ENCODE data around the gene KRT2.

The KRT2 gene

DNA sequence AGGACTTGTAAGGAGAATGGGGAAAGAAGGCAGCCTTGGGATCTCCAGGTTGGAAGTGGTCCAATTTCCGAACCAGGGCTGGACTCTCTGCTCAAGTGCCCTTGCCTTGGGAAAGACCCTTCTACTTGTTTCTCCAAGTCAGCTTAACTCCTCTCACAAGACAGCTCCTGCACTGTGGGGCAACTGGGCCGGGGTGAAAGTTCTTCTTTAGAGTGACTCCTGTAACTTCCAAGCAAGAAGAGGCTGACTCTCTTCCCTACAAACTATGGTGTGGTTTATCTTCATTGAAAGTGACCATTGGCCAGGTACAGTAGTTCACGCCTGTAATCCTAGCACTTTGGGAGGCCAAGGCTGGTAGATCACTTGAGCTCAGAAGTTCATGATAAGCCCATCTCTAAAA, 14.5 kb upstream of the KRT2 start:
- H3K4me3 ChIP-seq (ENCODE audit: low read depth, low read length) = no peak overlapping the region
- no peaks in the 10 kb centered on the region for H3K4me1 ChIP-seq (ENCODE audit: control insufficient read depth, insufficient read depth, low read length, unreplicated experiment)
- no peaks in the 10 kb centered on the region for H3K79me2 ChIP-seq (ENCODE audit: control insufficient read depth, insufficient read depth, low read length, unreplicated experiment)
- no peak overlapping the region for H2AFZ ChIP-seq (ENCODE audit: low read length, unreplicated experiment)
- no peak overlapping the region for H3K27ac ChIP-seq (ENCODE audit: low read depth, low read length)
- no peaks in the 10 kb centered on the region for H3K36me3 ChIP-seq (ENCODE audit: insufficient read depth, low read length)
- H3K27me3 ChIP-seq (ENCODE audit: insufficient read depth, low read length) = peaks cover 91% of the 10 kb centered on the region

DNA sequence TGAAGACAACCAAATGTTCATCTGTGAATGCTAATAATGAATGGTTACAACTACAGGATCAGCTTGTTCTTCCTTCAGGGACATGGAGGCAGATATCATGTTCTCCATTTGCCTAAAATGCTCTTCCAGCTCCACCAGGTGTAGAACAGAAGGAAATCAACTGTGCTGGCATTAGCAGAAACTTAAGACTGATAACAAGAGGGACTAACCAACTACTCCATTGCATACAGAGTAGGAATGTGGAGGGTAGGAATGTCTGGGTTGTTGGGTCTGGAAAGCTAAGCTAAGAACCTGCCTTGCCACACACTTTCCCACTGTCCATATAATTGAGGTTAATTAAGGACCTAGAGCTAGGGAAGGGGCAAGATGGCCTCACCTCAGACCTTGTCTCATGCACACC, 11.4 kb upstream of the KRT2 start:
- Histone ChIP-seq H3K4me1 (ENCODE audit: control insufficient read depth, insufficient read depth, low read length, unreplicated experiment) (no peaks in the 10 kb centered on the region), H3K79me2 (ENCODE audit: control insufficient read depth, insufficient read depth, low read length, unreplicated experiment) (no peaks in the 10 kb centered on the region), H3K27me3 (ENCODE audit: insufficient read depth, low read length) (peaks cover 95% of the 10 kb centered on the region), H3K4me3 (ENCODE audit: low read depth, low read length) (no peak overlapping the region), H3K27ac (ENCODE audit: low read depth, low read length) (no peak overlapping the region), H2AFZ (ENCODE audit: low read length, unreplicated experiment) (no peak overlapping the region), H3K36me3 (ENCODE audit: insufficient read depth, low read length) (no peaks in the 10 kb centered on the region)

DNA sequence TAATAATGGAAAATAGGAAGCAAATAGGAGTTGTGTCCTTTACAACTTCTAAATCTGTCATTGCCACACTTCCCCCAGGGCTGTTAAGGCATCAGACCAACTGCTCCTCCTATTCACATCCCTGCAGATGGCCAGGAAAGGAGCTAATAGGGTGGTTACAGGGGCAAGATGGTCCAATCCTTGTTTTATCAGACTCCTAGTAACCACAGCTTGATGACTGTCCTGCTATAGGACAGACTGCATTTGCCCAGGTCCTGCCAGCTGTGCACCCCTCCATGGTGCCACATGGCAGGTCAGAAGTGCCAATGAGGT, 10.9 kb upstream of the KRT2 start:
- Histone ChIP-seq H2AFZ (ENCODE audit: low read length, unreplicated experiment) (no peak overlapping the region), H3K36me3 (ENCODE audit: insufficient read depth, low read length) (no peaks in the 10 kb centered on the region), H3K4me3 (ENCODE audit: low read depth, low read length) (no peak overlapping the region), H3K4me1 (ENCODE audit: control insufficient read depth, insufficient read depth, low read length, unreplicated experiment) (no peaks in the 10 kb centered on the region), H3K79me2 (ENCODE audit: control insufficient read depth, insufficient read depth, low read length, unreplicated experiment) (no peaks in the 10 kb centered on the region), H3K27ac (ENCODE audit: low read depth, low read length) (no peak overlapping the region), H3K27me3 (ENCODE audit: insufficient read depth, low read length) (peaks cover 94% of the 10 kb centered on the region)

DNA sequence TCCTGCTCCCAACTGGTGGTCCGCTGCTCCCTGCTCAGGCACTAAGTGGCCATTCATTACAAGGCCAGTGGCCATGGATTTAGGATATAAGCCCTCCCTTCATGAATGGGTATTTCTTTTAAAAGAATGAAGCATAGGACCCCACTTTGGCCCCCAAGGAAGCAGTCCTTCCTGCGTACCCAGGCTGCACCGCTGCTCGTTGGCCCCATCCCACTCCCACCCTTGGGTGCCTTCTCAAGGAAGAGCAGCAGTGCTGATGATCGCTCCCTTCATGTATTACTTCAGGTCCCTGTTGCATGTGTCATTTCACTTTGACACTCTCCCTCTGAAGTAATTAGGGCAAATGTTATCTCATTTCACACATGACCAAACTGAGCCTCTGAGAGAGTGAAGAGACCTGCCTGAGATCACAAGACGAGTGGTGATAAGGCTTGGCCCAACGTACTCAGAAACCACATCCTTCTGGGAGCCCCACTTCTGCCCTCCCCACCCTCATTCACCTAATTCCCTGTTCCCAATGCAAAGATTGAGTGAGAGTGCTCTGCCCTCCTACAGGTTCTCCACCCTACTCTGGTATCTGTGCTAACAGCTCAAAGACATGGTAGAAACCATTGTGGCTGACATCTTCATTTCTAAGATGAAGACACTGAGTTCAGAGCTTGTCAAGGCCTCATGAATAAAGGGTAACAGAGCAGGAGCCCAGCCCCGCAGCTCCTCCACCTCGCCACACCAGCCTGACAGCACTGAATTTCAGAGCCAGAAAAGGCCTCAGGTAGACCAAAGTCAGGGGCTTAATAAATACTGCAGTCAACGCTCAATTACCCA, 10.3 kb upstream of the KRT2 start:
- Histone ChIP-seq H3K36me3 (ENCODE audit: insufficient read depth, low read length) (no peaks in the 10 kb centered on the region), H3K79me2 (ENCODE audit: control insufficient read depth, insufficient read depth, low read length, unreplicated experiment) (no peaks in the 10 kb centered on the region), H2AFZ (ENCODE audit: low read length, unreplicated experiment) (no peak overlapping the region), H3K27me3 (ENCODE audit: insufficient read depth, low read length) (peaks cover 94% of the 10 kb centered on the region), H3K27ac (ENCODE audit: low read depth, low read length) (no peak overlapping the region), H3K4me1 (ENCODE audit: control insufficient read depth, insufficient read depth, low read length, unreplicated experiment) (no peaks in the 10 kb centered on the region), H3K4me3 (ENCODE audit: low read depth, low read length) (no peak overlapping the region)

DNA sequence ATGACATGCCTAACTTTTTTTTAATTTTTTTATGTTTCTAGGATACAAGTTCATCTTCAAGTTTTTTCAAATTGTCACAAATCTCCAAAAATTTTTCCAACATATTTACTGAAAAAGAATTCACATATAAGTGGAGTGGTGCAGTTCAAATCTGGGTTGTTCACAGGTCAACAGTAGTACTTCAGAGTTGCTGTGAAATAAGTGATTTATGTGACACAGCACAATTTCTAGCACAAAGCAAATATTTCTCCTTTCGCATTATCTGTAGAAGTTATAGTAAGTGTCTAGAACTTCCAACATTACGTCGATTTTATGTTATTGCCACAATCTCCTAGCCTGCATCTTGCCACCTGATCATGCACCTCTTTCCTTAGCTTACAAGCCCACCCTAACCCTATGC, 9.7 kb upstream of the KRT2 start:
- H2AFZ ChIP-seq (ENCODE audit: low read length, unreplicated experiment) = no peak overlapping the region
- no peak overlapping the region for H3K27ac ChIP-seq (ENCODE audit: low read depth, low read length)
- no peaks in the 10 kb centered on the region for H3K79me2 ChIP-seq (ENCODE audit: control insufficient read depth, insufficient read depth, low read length, unreplicated experiment)
- H3K4me3 ChIP-seq (ENCODE audit: low read depth, low read length) = no peak overlapping the region
- peaks cover 97% of the 10 kb centered on the region for H3K27me3 ChIP-seq (ENCODE audit: insufficient read depth, low read length)
- H3K36me3 ChIP-seq (ENCODE audit: insufficient read depth, low read length) = no peaks in the 10 kb centered on the region
- no peaks in the 10 kb centered on the region for H3K4me1 ChIP-seq (ENCODE audit: control insufficient read depth, insufficient read depth, low read length, unreplicated experiment)

DNA sequence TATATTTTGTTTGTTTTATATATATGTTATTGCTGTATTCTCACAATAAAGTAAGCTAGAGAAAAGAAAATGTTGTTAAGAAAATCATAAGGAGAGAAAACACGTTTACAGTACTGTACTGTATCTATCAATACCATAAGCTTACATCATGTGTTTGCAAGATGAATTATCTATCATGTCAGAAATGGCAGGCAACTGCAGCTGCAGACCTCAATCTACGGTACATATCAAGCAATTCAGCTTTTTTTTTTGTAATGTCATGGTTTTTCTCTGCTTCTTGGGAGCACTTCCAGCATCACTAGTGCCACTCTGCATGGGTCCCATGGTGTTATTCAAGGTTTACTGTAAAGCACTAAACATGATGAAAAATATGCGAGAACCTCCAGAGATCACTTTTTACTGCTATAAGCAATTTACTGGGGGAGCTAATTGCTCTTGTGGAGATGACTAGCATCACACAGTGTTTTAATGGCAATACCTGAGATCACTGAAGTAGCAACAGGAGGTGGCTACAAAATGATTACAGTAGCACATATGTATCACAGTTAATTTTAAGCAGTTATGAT, 9.0 kb upstream of the KRT2 start:
- Histone ChIP-seq H3K27me3 (ENCODE audit: insufficient read depth, low read length) (peaks cover 97% of the 10 kb centered on the region), H3K4me1 (ENCODE audit: control insufficient read depth, insufficient read depth, low read length, unreplicated experiment) (no peaks in the 10 kb centered on the region), H3K36me3 (ENCODE audit: insufficient read depth, low read length) (no peaks in the 10 kb centered on the region)

DNA sequence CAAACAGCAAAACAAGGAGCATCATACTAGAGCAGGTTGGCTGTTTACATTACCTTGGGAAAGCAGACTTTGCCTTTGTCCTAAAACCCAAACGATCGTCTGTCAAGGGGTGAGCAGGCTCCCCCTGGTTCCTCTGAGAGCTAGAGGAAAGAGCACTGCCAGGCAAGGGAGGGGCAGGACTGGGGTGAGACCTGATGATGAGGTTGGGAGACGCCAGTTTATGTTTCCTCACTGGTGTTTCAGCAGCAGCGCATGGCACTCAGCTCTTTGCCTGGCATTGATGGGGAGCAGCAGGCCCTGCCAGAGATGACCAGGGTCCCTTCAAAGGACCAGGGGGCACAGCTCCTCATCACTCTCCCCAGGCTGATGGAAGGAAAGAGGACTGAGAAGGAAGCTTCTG, 7.9 kb upstream of the KRT2 start:
- H2AFZ ChIP-seq (ENCODE audit: low read length, unreplicated experiment) = no peak overlapping the region
- H3K27me3 ChIP-seq (ENCODE audit: insufficient read depth, low read length) = peaks cover 97% of the 10 kb centered on the region
- H3K27ac ChIP-seq (ENCODE audit: low read depth, low read length) = no peak overlapping the region
- H3K79me2 ChIP-seq (ENCODE audit: control insufficient read depth, insufficient read depth, low read length, unreplicated experiment) = no peaks in the 10 kb centered on the region
- no peaks in the 10 kb centered on the region for H3K36me3 ChIP-seq (ENCODE audit: insufficient read depth, low read length)
- H3K4me3 ChIP-seq (ENCODE audit: low read depth, low read length) = no peak overlapping the region
- no peaks in the 10 kb centered on the region for H3K4me1 ChIP-seq (ENCODE audit: control insufficient read depth, insufficient read depth, low read length, unreplicated experiment)

More for the DNA sequence above, 9.0 kb upstream of the KRT2 start:
- Histone ChIP-seq H3K27ac (ENCODE audit: low read depth, low read length) (no peak overlapping the region), H3K79me2 (ENCODE audit: control insufficient read depth, insufficient read depth, low read length, unreplicated experiment) (no peaks in the 10 kb centered on the region), H2AFZ (ENCODE audit: low read length, unreplicated experiment) (no peak overlapping the region), H3K4me3 (ENCODE audit: low read depth, low read length) (no peak overlapping the region)

DNA sequence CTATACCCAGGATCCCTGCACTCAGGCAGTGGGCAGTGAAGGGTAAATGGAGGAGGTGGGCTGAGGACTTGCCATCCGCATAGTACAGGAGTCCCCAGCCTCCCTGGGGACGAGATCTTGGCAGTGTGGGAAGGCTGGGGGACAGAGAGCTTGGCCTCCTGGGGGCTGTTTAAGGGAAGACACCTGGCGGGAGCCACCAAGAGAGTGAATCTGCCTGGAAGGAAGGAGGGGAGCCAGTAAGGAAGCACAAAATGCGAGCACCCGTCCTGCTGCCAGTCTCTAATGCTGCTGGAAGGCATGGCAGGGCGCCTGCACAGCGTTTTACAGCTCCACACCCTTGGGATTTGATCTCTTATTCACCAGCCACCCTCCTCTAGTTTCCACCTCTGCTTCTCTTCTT, 7.4 kb upstream of the KRT2 start:
- Histone ChIP-seq H3K79me2 (ENCODE audit: control insufficient read depth, insufficient read depth, low read length, unreplicated experiment) (no peaks in the 10 kb centered on the region), H2AFZ (ENCODE audit: low read length, unreplicated experiment) (no peak overlapping the region), H3K27me3 (ENCODE audit: insufficient read depth, low read length) (peaks cover 97% of the 10 kb centered on the region), H3K36me3 (ENCODE audit: insufficient read depth, low read length) (no peaks in the 10 kb centered on the region), H3K4me3 (ENCODE audit: low read depth, low read length) (no peak overlapping the region), H3K4me1 (ENCODE audit: control insufficient read depth, insufficient read depth, low read length, unreplicated experiment) (no peaks in the 10 kb centered on the region), H3K27ac (ENCODE audit: low read depth, low read length) (no peak overlapping the region)

DNA sequence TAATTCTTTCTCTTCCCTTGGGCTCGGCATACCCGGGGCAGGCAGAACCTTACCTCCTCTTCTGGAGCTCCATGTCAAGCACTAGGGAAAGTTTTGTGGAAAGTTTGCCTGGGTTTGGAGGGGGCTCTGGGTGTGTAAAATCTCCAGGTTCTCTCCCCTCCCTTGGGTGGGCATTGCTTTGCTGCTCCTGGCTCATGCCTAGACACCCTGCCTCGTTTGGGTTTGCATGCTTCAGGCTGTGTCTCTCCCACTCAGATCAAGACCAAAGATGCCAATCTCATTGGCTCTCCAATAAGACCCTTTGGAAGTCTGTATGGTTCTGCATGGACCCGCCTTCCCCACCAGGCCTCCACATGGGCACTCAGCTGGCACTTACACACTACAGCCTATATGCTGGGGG, 6.2 kb upstream of the KRT2 start:
- H3K79me2 ChIP-seq (ENCODE audit: control insufficient read depth, insufficient read depth, low read length, unreplicated experiment) = no peaks in the 10 kb centered on the region
- no peak overlapping the region for H3K27ac ChIP-seq (ENCODE audit: low read depth, low read length)
- H3K27me3 ChIP-seq (ENCODE audit: insufficient read depth, low read length) = peaks cover 97% of the 10 kb centered on the region

DNA sequence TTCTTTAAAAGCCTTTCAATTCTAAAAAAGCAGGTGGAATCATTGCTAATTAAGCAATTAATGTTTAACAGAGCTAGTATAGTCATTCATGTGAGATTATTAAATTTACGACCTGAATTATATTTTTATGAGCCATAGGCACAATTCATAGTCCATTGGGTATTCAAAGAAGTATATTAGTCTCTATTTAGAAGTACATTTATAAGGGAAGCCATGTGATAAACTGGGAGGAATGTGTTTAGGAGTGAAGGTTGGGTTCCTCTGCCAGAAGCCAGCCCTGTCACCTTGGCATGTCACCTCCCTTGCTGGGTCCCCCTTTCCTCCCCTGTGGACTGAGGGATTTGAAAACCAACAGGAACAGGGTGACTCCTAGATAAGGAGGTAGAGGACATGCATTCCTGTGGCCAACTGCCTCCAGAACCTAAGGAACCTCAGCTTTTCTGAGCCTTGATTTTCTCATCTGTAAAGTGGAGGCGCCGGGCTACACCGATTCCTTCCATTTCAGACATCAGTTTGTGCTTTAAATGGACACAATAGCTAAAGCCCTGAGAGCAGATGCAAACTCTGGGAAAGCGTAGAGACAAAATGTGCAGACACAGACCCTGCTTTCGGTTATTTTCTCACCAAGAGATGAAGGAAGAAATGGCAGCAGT, 5.4 kb upstream of the KRT2 start:
- Histone ChIP-seq H3K27me3 (ENCODE audit: insufficient read depth, low read length) (peaks cover 97% of the 10 kb centered on the region), H3K79me2 (ENCODE audit: control insufficient read depth, insufficient read depth, low read length, unreplicated experiment) (no peaks in the 10 kb centered on the region), H3K27ac (ENCODE audit: low read depth, low read length) (no peak overlapping the region), H2AFZ (ENCODE audit: low read length, unreplicated experiment) (no peak overlapping the region), H3K36me3 (ENCODE audit: insufficient read depth, low read length) (no peaks in the 10 kb centered on the region), H3K4me3 (ENCODE audit: low read depth, low read length) (no peak overlapping the region), H3K4me1 (ENCODE audit: control insufficient read depth, insufficient read depth, low read length, unreplicated experiment) (no peaks in the 10 kb centered on the region)

More for the DNA sequence above, 6.2 kb upstream of the KRT2 start:
- Histone ChIP-seq H2AFZ (ENCODE audit: low read length, unreplicated experiment) (no peak overlapping the region), H3K36me3 (ENCODE audit: insufficient read depth, low read length) (no peaks in the 10 kb centered on the region), H3K4me3 (ENCODE audit: low read depth, low read length) (no peak overlapping the region), H3K4me1 (ENCODE audit: control insufficient read depth, insufficient read depth, low read length, unreplicated experiment) (no peaks in the 10 kb centered on the region)

DNA sequence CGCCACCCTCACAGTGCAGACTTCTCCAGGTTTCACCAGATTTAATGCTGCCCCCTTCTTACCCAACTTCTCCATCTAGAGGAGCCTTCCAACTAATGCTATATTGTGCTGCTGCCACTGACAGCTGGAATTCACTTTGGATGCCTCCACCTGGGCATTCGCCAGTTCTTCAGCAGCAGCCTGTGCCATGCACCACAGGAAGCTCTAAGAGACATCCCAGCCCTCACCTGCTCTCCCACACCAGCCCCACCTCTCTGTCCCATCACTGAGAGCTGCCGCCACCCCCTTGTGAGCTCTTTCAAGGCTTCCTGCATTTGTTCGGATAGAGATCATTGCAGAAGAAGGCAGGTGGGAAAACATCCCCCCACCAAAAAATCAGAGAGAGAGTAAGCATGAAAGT, 4.6 kb upstream of the KRT2 start:
- Histone ChIP-seq H3K27me3 (ENCODE audit: insufficient read depth, low read length) (peaks cover 97% of the 10 kb centered on the region), H3K4me3 (ENCODE audit: low read depth, low read length) (no peak overlapping the region), H3K79me2 (ENCODE audit: control insufficient read depth, insufficient read depth, low read length, unreplicated experiment) (no peaks in the 10 kb centered on the region)

More for the DNA sequence above, 4.6 kb upstream of the KRT2 start:
- Histone ChIP-seq H3K27ac (ENCODE audit: low read depth, low read length) (no peak overlapping the region), H2AFZ (ENCODE audit: low read length, unreplicated experiment) (no peak overlapping the region), H3K4me1 (ENCODE audit: control insufficient read depth, insufficient read depth, low read length, unreplicated experiment) (no peaks in the 10 kb centered on the region), H3K36me3 (ENCODE audit: insufficient read depth, low read length) (no peaks in the 10 kb centered on the region)
